Spleen (tissue), 7 donors: ENCODE data around the gene REG1A.

ENCODE experiments used
- POLR2AphosphoS5 ChIP-seq, 3 donors: sonication (generic); formaldehyde crosslinking; IDR thresholded peaks; one replicate each; pipeline ENCODE4 v1.5.1; 2017; ENCODE audit warnings: antibody characterized with exemption in 3 of 3
- TF ChIP-seq, protein P1 (sequence below), 11 experiments: fragments of 200-600 bp in 7 of 11; fragments of 450-650 bp in 4 of 11; sonication (generic) in 4 of 11; IDR thresholded peaks in 8 of 11; conservative IDR thresholded peaks in 3 of 11; 1 replicate in 7 of 11; 2 replicates in 4 of 11; pipeline versions ENCODE4 v1.4.0 to v1.8.0; 2016 to 2021; ENCODE audit warnings: antibody characterized with exemption in 11 of 11, inconsistent platforms in 4 of 11, mild to moderate bottlenecking in 1 of 11
- donor health status: DM: no; HTN: no; CAD: no; lungs with moderate emphysema.
- donor health status: DM: no; HTN: no; CAD: no.
- donor health status: DM: no; HTN: no; CAD: no.

DNA sequence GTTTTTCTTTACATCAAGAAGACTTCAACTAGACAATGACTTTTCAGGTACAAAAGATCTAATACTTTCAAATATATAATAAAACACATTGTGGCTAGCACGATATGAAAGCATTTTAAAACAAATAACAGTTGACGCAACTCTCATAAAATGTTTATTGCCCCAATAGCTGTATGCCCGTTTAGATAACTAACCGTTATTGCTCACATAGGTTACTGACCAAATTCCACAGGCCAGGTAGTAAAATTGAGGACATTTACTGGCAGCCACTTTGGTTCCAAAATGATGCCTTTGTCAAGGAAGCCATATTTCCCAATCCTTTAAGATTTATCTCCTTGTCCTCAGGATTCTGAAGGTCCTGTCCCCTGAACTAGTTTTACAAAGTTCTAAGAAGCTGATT lies 29.6 kb upstream of the REG1A start:
- TF ChIP-seq POLR2AphosphoS5 (IDR thresholded peaks at IDR 0.05) = no peak
- TF ChIP-seq, protein P1, sequence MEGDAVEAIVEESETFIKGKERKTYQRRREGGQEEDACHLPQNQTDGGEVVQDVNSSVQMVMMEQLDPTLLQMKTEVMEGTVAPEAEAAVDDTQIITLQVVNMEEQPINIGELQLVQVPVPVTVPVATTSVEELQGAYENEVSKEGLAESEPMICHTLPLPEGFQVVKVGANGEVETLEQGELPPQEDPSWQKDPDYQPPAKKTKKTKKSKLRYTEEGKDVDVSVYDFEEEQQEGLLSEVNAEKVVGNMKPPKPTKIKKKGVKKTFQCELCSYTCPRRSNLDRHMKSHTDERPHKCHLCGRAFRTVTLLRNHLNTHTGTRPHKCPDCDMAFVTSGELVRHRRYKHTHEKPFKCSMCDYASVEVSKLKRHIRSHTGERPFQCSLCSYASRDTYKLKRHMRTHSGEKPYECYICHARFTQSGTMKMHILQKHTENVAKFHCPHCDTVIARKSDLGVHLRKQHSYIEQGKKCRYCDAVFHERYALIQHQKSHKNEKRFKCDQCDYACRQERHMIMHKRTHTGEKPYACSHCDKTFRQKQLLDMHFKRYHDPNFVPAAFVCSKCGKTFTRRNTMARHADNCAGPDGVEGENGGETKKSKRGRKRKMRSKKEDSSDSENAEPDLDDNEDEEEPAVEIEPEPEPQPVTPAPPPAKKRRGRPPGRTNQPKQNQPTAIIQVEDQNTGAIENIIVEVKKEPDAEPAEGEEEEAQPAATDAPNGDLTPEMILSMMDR (IDR thresholded peaks at IDR 0.05 in 8 of 11, conservative IDR thresholded peaks at IDR 0.05 in 3 of 11) = no peak
